GM20000 (cell line): ENCODE data around the gene SMAD7.

Source experiments
- DNase-seq: peaks from one replicate; pipeline ENCODE4 v3.0.0; 2012; ENCODE audit warnings: low spot score
- CTCF ChIP-seq: IDR thresholded peaks from 2 replicates; pipeline ENCODE4 v1.5.1; 2012; ENCODE audit warnings: mild to moderate bottlenecking, control low read depth; ENCODE audit errors: extremely low read depth, missing control alignments

The SMAD7 gene

GRCh38 chr18:48962994-48963561 is 12.3 kb upstream of the SMAD7 start:
- TF ChIP-seq CTCF = no peak
- DNase-seq = no peak

DNA sequence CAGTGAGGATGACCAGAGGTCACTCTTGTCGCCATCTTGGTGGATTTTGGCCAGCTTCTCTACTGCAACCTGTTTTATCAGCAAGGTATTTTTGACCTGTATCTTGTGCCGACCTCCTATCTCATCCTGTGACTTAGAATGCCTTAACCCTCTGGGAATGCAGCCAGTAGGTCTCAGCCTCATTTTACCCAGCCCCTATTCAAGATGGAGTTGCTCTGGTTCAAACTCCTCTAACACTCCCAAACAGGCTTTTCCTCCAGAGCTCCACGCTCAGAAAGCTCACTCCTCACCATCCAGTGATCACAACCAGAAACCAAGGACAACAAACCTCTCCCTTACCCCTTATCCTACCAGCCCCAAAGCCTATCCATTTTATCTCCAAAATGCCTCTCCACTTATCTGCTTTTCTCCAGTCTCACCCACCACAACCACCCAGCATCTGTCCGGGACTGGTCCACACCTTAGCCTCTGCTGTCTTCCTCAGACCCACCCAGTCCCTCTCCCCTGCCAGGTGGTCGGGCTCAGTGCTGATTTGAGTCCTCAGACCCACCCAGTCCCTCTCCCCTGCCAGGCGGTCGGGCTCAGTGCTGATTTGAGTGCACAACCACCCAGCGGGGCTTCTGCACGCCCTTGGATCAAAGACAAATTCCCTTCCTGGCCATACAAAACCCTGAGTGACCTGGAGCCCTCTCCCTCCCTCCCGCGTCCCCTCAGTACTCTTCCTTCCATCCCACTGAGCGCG is 11.7 kb upstream of the SMAD7 start:
- no peak for DNase-seq
- TF ChIP-seq CTCF = no peak

DNA sequence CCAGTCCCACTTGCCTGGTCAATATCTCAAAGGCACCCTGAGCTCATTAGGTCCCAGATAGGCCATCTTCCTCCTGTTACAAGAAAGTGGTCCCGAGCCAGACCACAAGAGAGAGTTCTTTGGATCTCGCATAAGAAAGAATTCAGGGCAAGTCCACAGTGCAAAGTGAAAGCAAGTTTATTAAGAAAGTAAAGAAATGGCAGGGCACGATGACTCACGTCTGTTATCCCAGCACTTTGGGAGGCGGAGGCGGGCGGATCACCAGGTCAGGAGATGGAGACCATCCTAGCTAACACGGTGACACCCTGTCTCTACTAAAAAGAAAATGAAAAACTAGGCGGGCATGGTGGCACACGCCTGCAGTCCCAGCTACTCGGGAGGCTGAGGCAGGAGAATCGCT is 10.8 kb upstream of the SMAD7 start:
- no peak for DNase-seq
- TF ChIP-seq CTCF = no peak

GRCh38 chr18:48959921-48960920 is 9.5 kb upstream of the SMAD7 start:
- TF ChIP-seq CTCF = no peak
- no peak for DNase-seq

DNA sequence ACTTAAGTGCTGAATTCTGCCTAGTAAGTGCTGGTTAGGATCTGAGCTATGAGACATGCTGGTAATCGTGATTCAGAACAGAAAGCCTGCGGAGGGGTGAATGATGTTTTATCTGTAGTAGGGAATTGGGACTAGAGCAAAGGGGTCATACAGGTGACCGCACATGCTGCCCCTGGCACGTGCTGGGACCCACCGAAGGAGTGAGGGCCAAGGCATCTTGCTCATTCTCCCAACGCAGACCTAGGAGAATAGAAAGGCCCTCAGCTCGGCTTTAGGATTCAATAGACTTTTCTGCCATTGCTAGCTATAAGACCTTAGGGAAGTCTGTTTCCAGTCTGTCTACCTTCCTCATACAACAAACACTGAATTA is 8.8 kb upstream of the SMAD7 start:
- TF ChIP-seq CTCF = no peak
- no peak for DNase-seq

DNA sequence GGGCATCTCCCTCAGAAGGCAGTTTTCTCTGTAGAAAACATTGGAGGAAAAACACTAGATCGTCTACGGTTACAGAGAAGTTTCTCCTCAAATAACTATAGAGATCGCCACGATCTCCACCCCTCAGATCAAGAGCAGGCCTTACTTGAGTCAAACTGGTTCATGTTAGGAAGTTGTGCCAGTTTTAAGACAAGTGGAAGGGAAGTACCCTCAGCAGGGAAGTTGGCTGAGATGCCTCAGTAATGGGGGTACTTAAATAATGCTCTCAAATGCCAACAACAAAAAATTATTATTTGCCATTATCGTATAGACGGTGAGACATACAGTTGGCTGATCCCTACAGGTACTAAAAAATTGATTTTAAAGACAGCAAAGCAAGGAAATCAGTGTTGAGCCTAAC is 8.2 kb upstream of the SMAD7 start:
- no peak for DNase-seq
- TF ChIP-seq CTCF = no peak

- DNase-seq = no peak
- no peak for TF ChIP-seq CTCF
These were observed 6.9 kb upstream of the SMAD7 start for GRCh38 chr18:48957616-48958015.
